ENCODE measurements around the gene ZIK1. TPM values are rescaled to one million over a fixed set of nuclear protein-coding genes. Genes with fewer than 3 reads are reported as not detected.

Gene ZIK1
- total RNA-seq = 1.8 and 3.9 TPM in 2 replicates
- polyA plus RNA-seq (2012) = 2.0 TPM

GRCh38 chr19:57583521-57584416 lies at the start of gene ZIK1:
Gene ZIK1, plus strand, starts transcription at chr19:57584145. Its CDS starts 212 bp downstream, at chr19:57584357.
- peak; percentile 85 for DNase-seq (ENCODE audit: low read depth)

GRCh38 chr19:57537953-57538547 lies 45.9 kb upstream of the ZIK1 start:
- no peak for DNase-seq (ENCODE audit: low read depth)

- DNase-seq (ENCODE audit: low read depth) = no peak
These were observed 37.4 kb upstream of the ZIK1 start for GRCh38 chr19:57546513-57546912.

- DNase-seq (ENCODE audit: low read depth) = no peak
These were observed 31.5 kb upstream of the ZIK1 start for GRCh38 chr19:57552432-57552831.

- no peak for DNase-seq (ENCODE audit: low read depth)
These were observed 26.3 kb upstream of the ZIK1 start for GRCh38 chr19:57557659-57558058.

- DNase-seq (ENCODE audit: low read depth) = peak; percentile 40
These were observed 25.4 kb upstream of the ZIK1 start for GRCh38 chr19:57558525-57558924.

GRCh38 chr19:57559008-57559403 lies 24.9 kb upstream of the ZIK1 start:
- peak; percentile 41 for DNase-seq (ENCODE audit: low read depth)

GRCh38 chr19:57559404-57560025 lies 24.4 kb upstream of the ZIK1 start, which contains the start of gene ZNF550:
Gene ZNF550, minus strand, starts transcription at chr19:57559863. Its CDS starts 181 bp downstream, at chr19:57559682.
- DNase-seq (ENCODE audit: low read depth) = peak; percentile 87

- peak; percentile 57 for DNase-seq (ENCODE audit: low read depth)
These were observed 23.9 kb upstream of the ZIK1 start for GRCh38 chr19:57560049-57560491.

- DNase-seq (ENCODE audit: low read depth) = no peak
These were observed 20.4 kb upstream of the ZIK1 start for GRCh38 chr19:57563547-57563946.

- peak; percentile 57 for DNase-seq (ENCODE audit: low read depth)
These were observed 17.3 kb upstream of the ZIK1 start for GRCh38 chr19:57566396-57567265.

GRCh38 chr19:57570707-57571106 lies 13.2 kb upstream of the ZIK1 start:
- DNase-seq (ENCODE audit: low read depth) = no peak

- DNase-seq (ENCODE audit: low read depth) = no peak
These were observed 11.5 kb upstream of the ZIK1 start for GRCh38 chr19:57572415-57572947.

- DNase-seq (ENCODE audit: low read depth) = no peak
These were observed 7.3 kb upstream of the ZIK1 start for GRCh38 chr19:57576661-57577060.

GRCh38 chr19:57578487-57579205 lies 5.3 kb upstream of the ZIK1 start, which contains the start of gene ZNF416:
Gene ZNF416, minus strand, starts transcription at chr19:57578911. Its CDS starts 207 bp downstream, at chr19:57578704.
- peak; percentile 99 for DNase-seq (ENCODE audit: low read depth)

GRCh38 chr19:57583104-57583520 lies 833 bp upstream of the ZIK1 start:
- no peak for DNase-seq (ENCODE audit: low read depth)

GRCh38 chr19:57587529-57587928 lies 3.6 kb downstream of the ZIK1 start:
- DNase-seq (ENCODE audit: low read depth) = peak; percentile 85

- no peak for DNase-seq (ENCODE audit: low read depth)
These were observed 15.4 kb downstream of the ZIK1 start for GRCh38 chr19:57599377-57599760.

- DNase-seq (ENCODE audit: low read depth) = peak; percentile 97
These were observed 15.9 kb downstream of the ZIK1 start, which contains the start of gene ZNF530 for GRCh38 chr19:57599761-57600383. Gene ZNF530, plus strand, starts transcription at chr19:57599885. Its CDS starts 4,461 bp downstream, at chr19:57604346.

Data from myocyte (in vitro differentiated cells).